Fibroblast of lung (primary cell): Measurements from ENCODE around the gene EFNA5. TPM values are rescaled to one million over a fixed set of nuclear protein-coding genes. Genes with fewer than 3 reads are reported as not detected.

Experiments used
- DNase-seq, 2 donors: peaks; one replicate each; pipeline versions ENCODE4 v3.0.0 to v3.0.0-alpha.2; 2010; ENCODE audit warnings: low read depth in 2 of 2
- H2AFZ ChIP-seq: 2 replicates; pipeline ENCODE4 v1.5.1; 2012; ENCODE audit warnings: low read length, control low read depth, inconsistent platforms
- H3K27ac ChIP-seq: 2 replicates; pipeline ENCODE4 v1.5.1; 2011; ENCODE audit warnings: low read length, control low read depth; ENCODE audit not compliant: insufficient read depth
- H3K27me3 ChIP-seq: 2 replicates; pipeline ENCODE4 v1.5.1; 2011; ENCODE audit warnings: mild to moderate bottlenecking, low read length; ENCODE audit not compliant: control insufficient read depth, insufficient read depth
- H3K36me3 ChIP-seq: 2 replicates; pipeline ENCODE4 v1.5.1; 2011; ENCODE audit warnings: low read length; ENCODE audit not compliant: control insufficient read depth, insufficient read depth
- H3K4me1 ChIP-seq: 2 replicates; pipeline ENCODE4 v1.5.1; 2011; ENCODE audit warnings: low read length; ENCODE audit not compliant: control insufficient read depth, insufficient read depth; ENCODE audit errors: extremely low read depth
- H3K4me2 ChIP-seq: 2 replicates; pipeline ENCODE4 v1.5.1; 2011; ENCODE audit warnings: low read length, control low read depth; ENCODE audit not compliant: insufficient read depth; ENCODE audit errors: extremely low read depth
- H3K4me3 ChIP-seq, 4 experiments: fragments of 200-600 bp in 1 of 4; sonication (generic) in 1 of 4; replicated peaks in 1 of 4; 2 replicates each; pipeline ENCODE4 v1.5.1; 2011 to 2016; ENCODE audit warnings: low read length in 4 of 4, low read depth in 3 of 4, mild to moderate bottlenecking in 3 of 4, control low read depth in 2 of 4, inconsistent platforms in 1 of 4, mixed read lengths in 1 of 4; ENCODE audit not compliant: insufficient read depth in 1 of 4; ENCODE audit errors: control extremely low read depth in 1 of 4
- H3K79me2 ChIP-seq: 2 replicates; pipeline ENCODE4 v1.5.1; 2012; ENCODE audit warnings: mild to moderate bottlenecking, low read length, inconsistent platforms; ENCODE audit not compliant: control insufficient read depth, insufficient read depth
- H3K9ac ChIP-seq: 2 replicates; pipeline ENCODE4 v1.5.1; 2011; ENCODE audit warnings: mild to moderate bottlenecking, low read length, control low read depth; ENCODE audit not compliant: insufficient read depth
- H3K9me3 ChIP-seq: 2 replicates; pipeline ENCODE4 v1.5.1; 2012; ENCODE audit warnings: low read depth, low read length; ENCODE audit not compliant: control insufficient read depth, insufficient read depth
- H4K20me1 ChIP-seq: 2 replicates; pipeline ENCODE4 v1.5.1; 2011; ENCODE audit warnings: low read length; ENCODE audit not compliant: control insufficient read depth, insufficient read depth; ENCODE audit errors: extremely low read depth
- CTCF ChIP-seq, 2 donors: IDR thresholded peaks in 1 of 2; conservative IDR thresholded peaks in 1 of 2; 1 replicate in 1 of 2; 2 replicates in 1 of 2; pipeline ENCODE4 v1.5.1; 2011 to 2012; ENCODE audit warnings: low read length in 2 of 2, control low read depth in 1 of 2, inconsistent platforms in 1 of 2, low read depth in 1 of 2, mild to moderate bottlenecking in 1 of 2
- EZH2 ChIP-seq: IDR thresholded peaks from 2 replicates; pipeline ENCODE4 v1.5.1; 2012; ENCODE audit warnings: low read length, control low read depth, mild to moderate bottlenecking; ENCODE audit errors: missing control alignments
- polyA plus RNA-seq, 2 donors: library from polyadenylated mRNA; depleted of rRNA in 1 of 2; stranded (reverse) in 1 of 2; unstranded in 1 of 2; fragments of >200 nt; gene quantifications; 2 replicates each; pipeline ENCODE4 v1.2.1, GENCODE V29; 2011 to 2012; ENCODE audit warnings: missing spikeins in 1 of 2
- total RNA-seq: library from RNA; depleted of rRNA; stranded (reverse); fragments of >200 nt; gene quantifications from 2 replicates; pipeline ENCODE4 v1.2.1, GENCODE V29; 2014

The EFNA5 gene
- total and polyA plus RNA-seq, 2 donors (not counting 1 experiment from before 2014, with no cell fraction given) = 3.5 to 3.7 TPM

GRCh38 chr5:107636555-107636954 lies 34.2 kb downstream of the EFNA5 start:
- no peak overlapping the region for H3K27ac ChIP-seq
- no peak overlapping the region for H3K9ac ChIP-seq
- H3K4me1 ChIP-seq = peaks cover 2% of the 10 kb centered on the region
- H3K79me2 ChIP-seq = no peaks in the 10 kb centered on the region
- H2AFZ ChIP-seq = no peak overlapping the region
- no peak for TF ChIP-seq EZH2
- H3K27me3 ChIP-seq = no peaks in the 10 kb centered on the region
- H3K9me3 ChIP-seq = no peaks in the 10 kb centered on the region
- no peak for DNase-seq
- H4K20me1 ChIP-seq = no peaks in the 10 kb centered on the region
- H3K4me3 ChIP-seq = no peak overlapping the region
- H3K36me3 ChIP-seq = no peaks in the 10 kb centered on the region
- no peak overlapping the region for H3K4me2 ChIP-seq

- H3K79me2 ChIP-seq = no peaks in the 10 kb centered on the region
- H3K27me3 ChIP-seq = no peaks in the 10 kb centered on the region
- no peak overlapping the region for H3K4me3 ChIP-seq
- no peak overlapping the region for H2AFZ ChIP-seq
- H3K27ac ChIP-seq = no peak overlapping the region
- no peaks in the 10 kb centered on the region for H3K9me3 ChIP-seq
- TF ChIP-seq EZH2 (no peak), CTCF (conservative IDR thresholded peaks at IDR 0.05 in 1 of 2, IDR thresholded peaks at IDR 0.05 in 1 of 2; ENCODE audit: low read depth in 1 of 2, low read length in 2 of 2) (no peak)
- no peaks in the 10 kb centered on the region for H3K36me3 ChIP-seq
- H3K4me1 ChIP-seq = peaks cover 2% of the 10 kb centered on the region
- H4K20me1 ChIP-seq = no peaks in the 10 kb centered on the region
- H3K4me2 ChIP-seq = no peak overlapping the region
- H3K9ac ChIP-seq = no peak overlapping the region
- no peak for DNase-seq
Measured at GRCh38 chr5:107636068-107636467, 34.7 kb downstream of the EFNA5 start.

GRCh38 chr5:107634981-107635848 lies 35.5 kb downstream of the EFNA5 start:
- H3K4me2 ChIP-seq = no peak overlapping the region
- H3K79me2 ChIP-seq = no peaks in the 10 kb centered on the region
- no peak overlapping the region for H3K27ac ChIP-seq
- peaks cover 2% of the 10 kb centered on the region for H3K4me1 ChIP-seq
- H3K9ac ChIP-seq = no peak overlapping the region
- no peak for DNase-seq
- TF ChIP-seq CTCF (conservative IDR thresholded peaks at IDR 0.05 in 1 of 2, IDR thresholded peaks at IDR 0.05 in 1 of 2; ENCODE audit: low read depth in 1 of 2, low read length in 2 of 2) (no peak), EZH2 (no peak)
- H2AFZ ChIP-seq = no peak overlapping the region
- no peaks in the 10 kb centered on the region for H3K36me3 ChIP-seq
- no peaks in the 10 kb centered on the region for H4K20me1 ChIP-seq
- no peaks in the 10 kb centered on the region for H3K27me3 ChIP-seq
- H3K4me3 ChIP-seq = no peak overlapping the region
- H3K9me3 ChIP-seq = no peaks in the 10 kb centered on the region
